ENCODE results near the gene RAB22A.

- no peak for TF ChIP-seq CTCF (IDR thresholded peaks at IDR 0.05; ENCODE audit: extremely low read depth in 1 of 2, insufficient read depth in 1 of 2, low read depth in 1 of 2, low read length in 2 of 2)
- no peak for TF ChIP-seq MYC (IDR thresholded peaks at IDR 0.05; ENCODE audit: low read depth, low read length)
- TF ChIP-seq FOS (IDR thresholded peaks at IDR 0.05; ENCODE audit: borderline replicate concordance, insufficient read depth, low read length) = no peak
- no peak for TF ChIP-seq EZH2 (IDR thresholded peaks at IDR 0.05; ENCODE audit: borderline replicate concordance, low read depth, low read length, severe bottlenecking)
- no peak for TF ChIP-seq POLR2A (IDR thresholded peaks at IDR 0.05; ENCODE audit: low read depth, low read length)
- no peak for TF ChIP-seq POLR2AphosphoS5 (IDR thresholded peaks at IDR 0.05; ENCODE audit: insufficient read depth, low read depth, low read length)
- TF ChIP-seq, protein P1, sequence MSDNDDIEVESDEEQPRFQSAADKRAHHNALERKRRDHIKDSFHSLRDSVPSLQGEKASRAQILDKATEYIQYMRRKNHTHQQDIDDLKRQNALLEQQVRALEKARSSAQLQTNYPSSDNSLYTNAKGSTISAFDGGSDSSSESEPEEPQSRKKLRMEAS (IDR thresholded peaks at IDR 0.05; ENCODE audit: insufficient read depth, insufficient read length) = no peak
- TF ChIP-seq GATA2 (IDR thresholded peaks at IDR 0.05; ENCODE audit: insufficient read depth, insufficient read length, low read depth, low read length) = no peak
- no peak for TF ChIP-seq JUN (IDR thresholded peaks at IDR 0.05; ENCODE audit: borderline replicate concordance, insufficient read depth, insufficient read length, low read depth)
Observed at GRCh38 chr20:58362206-58362516, 52.6 kb downstream of the RAB22A start.
